Activated T-cell treated with anti-CD3 and anti-CD28 coated beads for 1 hour (primary cell): ENCODE measurements around the gene NAPEPLD.
A peak's percentile ranks its signal among the peaks of the same experiment; 100 is the strongest.
"Not testable (repeated sequence)": the region's sequence is repeated elsewhere in the genome, so short reads cannot be mapped to it uniquely, and the experiment has no call there.

ENCODE experiments used
- DNase-seq: peaks from one replicate; pipeline ENCODE4 v3.0.0-alpha.2; 2020; ENCODE audit warnings: low read depth

NAPEPLD gene

GRCh38 chr7:103148994-103149807, at the start of gene NAPEPLD:
TSS of gene NAPEPLD (minus strand) at chr7:103149099. CDS start at chr7:103128776, 20,323 bp downstream.
- peak; percentile 56 for DNase-seq

DNA sequence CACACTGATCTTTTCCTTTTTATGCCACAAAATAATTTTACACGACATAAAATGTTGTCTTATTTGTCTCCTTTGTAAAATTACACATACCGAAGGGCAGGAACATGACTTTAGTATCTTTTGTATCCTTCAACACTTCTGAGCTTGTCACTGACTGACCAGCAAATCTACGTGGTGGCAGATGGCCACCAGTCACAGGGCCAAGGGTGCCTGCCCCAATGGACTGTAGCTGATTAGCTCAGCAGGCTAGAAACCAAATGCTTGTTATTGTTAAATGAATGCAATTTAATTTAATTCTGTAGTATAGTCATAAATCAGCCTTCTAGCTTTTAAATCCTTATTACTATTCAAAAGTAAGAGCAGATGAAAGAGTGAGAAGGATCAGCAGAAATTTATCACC, 49.2 kb upstream of the NAPEPLD start:
- DNase-seq: not testable (repeated sequence)

DNA sequence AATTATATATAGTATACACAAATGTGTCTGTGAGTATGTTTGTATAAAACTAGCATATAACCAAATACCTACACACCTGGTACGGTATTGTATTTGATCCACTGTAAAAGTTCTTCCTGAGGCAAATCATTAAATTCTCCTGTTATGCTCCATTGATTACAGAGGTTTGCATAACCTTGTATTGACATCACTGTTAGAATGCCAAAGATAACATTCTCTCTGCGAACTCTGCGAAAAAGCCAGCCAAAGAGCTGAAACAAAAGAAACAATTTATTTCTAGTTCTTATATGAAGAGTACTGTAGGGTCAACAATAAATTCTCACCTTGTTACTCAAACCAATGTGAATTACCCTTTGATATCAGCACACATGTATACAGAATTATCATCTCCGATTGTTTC, 46.5 kb upstream of the NAPEPLD start:
- DNase-seq: not testable (repeated sequence)

DNA sequence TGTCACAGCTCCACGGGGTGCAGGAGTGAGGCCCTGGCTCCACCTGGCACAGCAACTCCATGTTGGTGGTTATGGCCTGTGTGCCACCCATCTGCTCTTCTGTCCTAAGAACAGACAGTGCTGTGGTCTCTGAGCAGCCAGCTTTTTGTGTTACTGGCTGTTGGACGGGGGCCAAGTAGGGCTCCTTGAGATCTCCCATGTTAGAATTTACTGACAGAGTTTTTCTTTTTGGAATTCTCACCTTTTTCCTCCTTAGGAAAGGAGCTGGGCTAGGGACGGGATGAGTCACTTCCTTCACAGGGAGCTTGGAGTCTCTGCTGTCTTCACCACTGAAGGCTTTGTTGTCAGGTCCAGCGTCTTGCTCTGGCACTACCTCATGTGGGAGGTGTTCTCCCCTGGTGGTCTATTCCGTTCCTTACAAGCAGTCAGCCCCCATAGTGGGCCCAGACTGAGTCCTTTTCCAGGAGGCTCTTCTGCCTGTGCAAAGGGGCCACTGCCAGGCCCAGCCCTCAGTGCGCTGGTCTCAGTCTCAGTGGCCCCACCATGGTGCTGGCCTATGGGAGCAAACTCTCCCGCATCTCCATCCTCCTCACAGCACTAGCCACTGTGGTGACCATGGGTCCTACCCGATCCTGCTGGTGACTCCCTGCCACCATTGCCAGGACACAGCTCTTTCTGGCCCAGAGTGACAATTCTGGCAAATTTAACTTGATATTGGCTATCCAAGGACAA, 23.7 kb upstream of the NAPEPLD start:
- DNase-seq: not testable (repeated sequence)

- DNase-seq: not testable (repeated sequence)
Observed at GRCh38 chr7:103171695-103172414, 23.0 kb upstream of the NAPEPLD start.

DNA sequence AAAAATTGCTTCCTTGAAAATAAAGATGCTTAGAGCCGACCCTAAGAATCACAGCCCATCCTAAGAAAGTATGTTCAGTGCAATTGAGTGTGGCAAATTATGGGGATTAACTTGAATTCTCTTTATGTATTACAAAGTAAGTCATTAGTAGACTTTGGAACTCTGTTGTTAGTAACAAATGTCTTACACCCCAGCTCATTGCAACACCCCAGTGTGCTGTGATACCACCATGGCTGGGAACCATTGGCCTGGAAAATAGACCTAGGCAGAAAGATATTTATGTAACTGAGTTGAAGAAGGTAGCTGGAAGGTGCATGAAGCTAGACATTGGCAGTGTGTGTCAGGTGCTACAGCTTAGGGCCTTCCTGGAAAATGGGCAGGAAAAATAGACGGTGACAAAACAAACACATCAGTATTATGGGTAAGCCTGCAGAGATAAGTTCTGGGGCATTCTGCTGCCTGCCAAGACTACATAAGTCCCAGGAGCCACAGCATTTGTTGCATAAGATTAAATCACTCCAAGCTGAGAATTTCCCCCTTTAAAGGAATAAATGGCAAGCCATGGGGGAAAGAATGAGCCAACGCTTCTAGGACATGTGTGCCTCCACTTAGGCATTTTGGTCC, 18.1 kb upstream of the NAPEPLD start:
- DNase-seq: not testable (repeated sequence)

- DNase-seq: not testable (repeated sequence)
Observed at GRCh38 chr7:103163087-103163825, 14.4 kb upstream of the NAPEPLD start.

DNA sequence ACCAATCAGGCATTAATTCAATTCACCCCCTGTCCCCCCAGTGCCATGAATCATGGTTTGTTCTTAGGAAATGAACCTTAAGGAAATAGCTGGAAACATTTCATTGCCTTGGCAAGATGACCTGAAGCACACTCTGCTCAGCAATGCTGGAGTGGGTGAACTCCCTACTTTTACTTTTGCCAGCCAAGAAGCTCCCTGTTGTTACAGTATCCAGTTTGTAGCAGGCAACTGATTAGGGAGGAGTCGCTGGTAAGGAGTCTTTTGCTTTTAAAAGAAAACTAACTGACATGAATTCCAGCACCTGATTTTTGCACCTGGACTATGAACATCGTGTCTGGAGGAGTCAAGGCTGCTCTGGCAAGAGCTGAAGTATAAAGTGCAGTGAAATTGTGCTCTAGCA, 13.7 kb upstream of the NAPEPLD start:
- DNase-seq: not testable (repeated sequence)

DNA sequence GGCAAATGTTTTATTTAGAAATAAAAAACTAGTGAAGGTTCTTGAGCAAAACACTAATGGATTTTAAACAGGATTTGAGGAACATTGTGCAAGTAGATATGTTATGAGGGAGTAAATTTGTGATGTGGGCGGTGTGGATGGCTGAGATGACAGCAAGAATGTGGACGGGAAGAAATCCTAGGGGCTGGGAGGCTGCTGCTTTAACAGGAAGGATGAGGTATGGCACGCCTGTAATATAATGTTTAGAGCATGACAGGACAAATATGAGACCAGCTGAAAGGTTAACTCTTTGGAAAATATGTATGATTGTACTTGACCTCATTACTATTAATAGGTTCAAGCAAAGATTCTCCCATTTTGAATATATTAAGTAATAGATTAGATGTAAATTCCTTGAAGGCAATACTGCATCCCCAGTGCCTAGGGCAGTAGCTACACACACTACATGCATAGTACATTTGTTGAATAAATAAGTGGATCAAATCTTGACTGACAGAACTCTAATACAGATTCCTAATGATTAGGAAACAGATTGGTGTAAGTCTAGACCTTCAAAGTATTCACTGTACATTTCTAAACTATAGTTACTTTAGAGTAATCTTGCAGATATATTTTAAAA, 13.2 kb upstream of the NAPEPLD start:
- DNase-seq: not testable (repeated sequence)

- not testable (repeated sequence) for DNase-seq
Observed at GRCh38 chr7:103159072-103159471, 10.2 kb upstream of the NAPEPLD start.

GRCh38 chr7:103155331-103156024, 6.6 kb upstream of the NAPEPLD start:
- DNase-seq: not testable (repeated sequence)

DNA sequence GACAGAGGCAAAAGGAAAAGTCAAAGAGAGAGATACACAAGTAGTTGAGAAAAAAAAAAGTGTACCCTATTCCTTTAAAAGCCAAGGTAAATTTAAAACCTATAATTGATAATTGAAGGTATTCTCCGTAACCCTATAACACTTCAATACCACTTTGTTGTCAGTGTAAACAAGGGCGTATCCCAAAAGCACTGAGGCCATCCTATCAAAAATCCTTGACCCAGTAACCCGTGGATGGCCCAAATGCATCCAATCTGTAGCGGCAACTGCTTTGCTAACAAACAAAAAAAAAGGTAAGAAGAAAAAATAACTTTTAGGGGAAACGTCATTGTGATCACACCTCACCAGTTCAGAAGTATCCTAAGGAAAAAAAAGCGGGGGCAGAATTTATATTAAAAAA, 5.1 kb upstream of the NAPEPLD start:
- no peak for DNase-seq

GRCh38 chr7:103152744-103153617, 4.1 kb upstream of the NAPEPLD start:
- DNase-seq: not testable (repeated sequence)

- not testable (repeated sequence) for DNase-seq
Observed at GRCh38 chr7:103151993-103152676, 3.2 kb upstream of the NAPEPLD start.

DNA sequence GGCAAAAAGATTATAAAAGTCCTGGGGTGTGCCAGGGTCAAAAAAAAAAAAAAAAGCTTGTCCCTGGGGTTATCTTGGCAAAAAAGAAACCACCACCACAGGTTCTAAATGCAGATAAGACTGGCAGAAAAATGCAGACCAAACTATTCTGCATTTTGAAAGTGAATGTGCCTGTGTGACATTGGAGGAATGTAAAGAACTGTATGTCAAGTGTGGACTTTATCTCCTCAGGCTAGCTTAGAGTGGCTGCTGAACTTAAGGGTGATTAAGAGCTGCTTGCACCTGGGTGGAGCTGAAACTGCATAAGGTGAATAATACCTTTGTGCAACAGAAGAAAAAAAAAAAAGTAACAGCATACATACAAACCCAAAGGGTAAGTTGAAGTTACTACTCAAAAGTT, 1.3 kb upstream of the NAPEPLD start:
- no peak for DNase-seq

DNA sequence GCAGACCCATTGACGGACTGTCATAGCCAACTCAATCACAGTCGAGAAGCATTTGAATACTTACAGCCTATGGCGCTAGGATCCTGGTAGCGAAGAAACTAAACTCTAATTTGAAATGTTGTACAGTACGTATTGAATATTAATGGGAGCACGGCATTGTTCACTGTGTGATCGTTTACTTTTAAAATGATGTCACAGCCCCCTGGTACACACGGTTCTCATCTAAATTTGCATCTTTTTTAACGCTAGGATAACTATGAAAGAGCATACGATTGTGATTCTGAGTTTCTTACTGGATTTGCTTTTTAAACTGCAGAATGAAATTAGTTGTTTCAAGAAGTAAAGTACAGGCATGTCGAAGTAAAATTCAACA, 895 bp upstream of the NAPEPLD start:
- DNase-seq: no peak

GRCh38 chr7:103148131-103148993, 537 bp downstream of the NAPEPLD start:
- no peak for DNase-seq

DNA sequence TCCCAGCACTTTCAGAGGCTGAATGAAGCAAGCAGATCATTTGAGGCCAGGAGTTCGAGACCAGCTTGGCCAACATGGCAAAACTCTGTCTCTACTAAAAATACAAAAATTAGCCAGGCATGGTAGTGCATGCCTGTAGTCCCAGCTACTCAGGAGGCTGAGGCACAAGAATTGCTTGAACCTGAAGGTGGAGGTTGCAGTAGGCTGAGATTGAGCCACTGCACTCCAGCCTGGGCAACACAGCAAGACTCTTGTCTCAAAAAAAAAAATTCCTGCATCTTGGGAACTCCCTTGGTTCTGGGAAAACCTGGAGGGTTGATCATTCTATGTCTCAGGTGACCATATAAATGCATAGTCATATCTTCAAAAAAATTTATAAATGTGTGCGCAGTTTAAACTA, 4.1 kb downstream of the NAPEPLD start:
- DNase-seq: not testable (repeated sequence)
